Measurements from ENCODE around the gene PCDH17.

The PCDH17 gene

GRCh38 chr13:57631596-57632275 lies at the start of gene PCDH17:
Gene PCDH17, plus strand, starts transcription at chr13:57631744. Its CDS starts 803 bp downstream, at chr13:57632547.
- no peak for DNase-seq (ENCODE audit: low spot score)

- DNase-seq (ENCODE audit: low spot score) = peak; percentile 44
Observed at GRCh38 chr13:57582032-57582431, 49.5 kb upstream of the PCDH17 start.

- no peak for DNase-seq (ENCODE audit: low spot score)
Observed at GRCh38 chr13:57583529-57583928, 48.0 kb upstream of the PCDH17 start.

- no peak for DNase-seq (ENCODE audit: low spot score)
Observed at GRCh38 chr13:57588639-57589038, 42.9 kb upstream of the PCDH17 start.

- no peak for DNase-seq (ENCODE audit: low spot score)
Observed at GRCh38 chr13:57595775-57596174, 35.8 kb upstream of the PCDH17 start.

- no peak for DNase-seq (ENCODE audit: low spot score)
Observed at GRCh38 chr13:57601536-57601935, 30.0 kb upstream of the PCDH17 start.

- DNase-seq (ENCODE audit: low spot score) = no peak
Observed at GRCh38 chr13:57604442-57604841, 27.1 kb upstream of the PCDH17 start.

GRCh38 chr13:57611969-57612368 lies 19.6 kb upstream of the PCDH17 start:
- no peak for DNase-seq (ENCODE audit: low spot score)

GRCh38 chr13:57612568-57612967 lies 19.0 kb upstream of the PCDH17 start:
- no peak for DNase-seq (ENCODE audit: low spot score)

GRCh38 chr13:57624565-57625435 lies 6.7 kb upstream of the PCDH17 start:
- DNase-seq (ENCODE audit: low spot score) = peak; percentile 75

- peak; percentile 70 for DNase-seq (ENCODE audit: low spot score)
Observed at GRCh38 chr13:57627663-57628062, 3.9 kb upstream of the PCDH17 start.

GRCh38 chr13:57629391-57629804 lies 2.1 kb upstream of the PCDH17 start:
- no peak for DNase-seq (ENCODE audit: low spot score)

GRCh38 chr13:57629821-57630235 lies 1.7 kb upstream of the PCDH17 start:
- DNase-seq (ENCODE audit: low spot score) = no peak

GRCh38 chr13:57630661-57631595 lies 616 bp upstream of the PCDH17 start:
- no peak for DNase-seq (ENCODE audit: low spot score)

- no peak for DNase-seq (ENCODE audit: low spot score)
Observed at GRCh38 chr13:57632276-57633140, 964 bp downstream of the PCDH17 start.

- no peak for DNase-seq (ENCODE audit: low spot score)
Observed at GRCh38 chr13:57633141-57633949, 1.8 kb downstream of the PCDH17 start.

GRCh38 chr13:57633950-57634838 lies 2.6 kb downstream of the PCDH17 start:
- DNase-seq (ENCODE audit: low spot score) = no peak

- no peak for DNase-seq (ENCODE audit: low spot score)
Observed at GRCh38 chr13:57634839-57635165, 3.3 kb downstream of the PCDH17 start.

- no peak for DNase-seq (ENCODE audit: low spot score)
Observed at GRCh38 chr13:57635541-57636085, 4.1 kb downstream of the PCDH17 start.

Measured in NAMALWA (cell line).